Esophagus muscularis mucosa (tissue), 4 donors: ENCODE results near the gene TIMP2. TPM values are rescaled to one million over a fixed set of nuclear protein-coding genes. Genes with fewer than 3 reads are reported as not detected.

Experiments
- DNase-seq: peaks from one replicate; pipeline ENCODE4 v3.0.0-alpha.2; 2017; ENCODE audit errors: extremely low spot score
- H3K27ac ChIP-seq, 4 donors: fragments of 200-600 bp; sonication (generic); replicated peaks in 1 of 4; 1 replicate in 3 of 4; 2 replicates in 1 of 4; pipeline ENCODE4 v1.5.1; 2016 to 2019; ENCODE audit warnings: mild to moderate bottlenecking in 1 of 4
- H3K27me3 ChIP-seq, 4 donors: fragments of 200-600 bp; sonication (generic); one replicate each; pipeline versions ENCODE4 v1.5.1 to v1.6.0; 2016 to 2019
- H3K36me3 ChIP-seq, 4 donors: fragments of 200-600 bp; sonication (generic); one replicate each; pipeline ENCODE4 v1.5.1; 2016 to 2019
- H3K4me1 ChIP-seq, 4 donors: fragments of 200-600 bp; sonication (generic); one replicate each; pipeline ENCODE4 v1.5.1; 2016 to 2019
- H3K4me3 ChIP-seq, 4 donors: fragments of 200-600 bp; sonication (generic); 1 replicate in 2 of 4; 2 replicates in 2 of 4; pipeline ENCODE4 v1.5.1; 2016 to 2019; ENCODE audit warnings: mild to moderate bottlenecking in 4 of 4, moderate library complexity in 1 of 4
- H3K9me3 ChIP-seq, 4 donors: fragments of 200-600 bp; sonication (generic); 1 replicate in 3 of 4; 2 replicates in 1 of 4; pipeline ENCODE4 v1.5.1; 2016 to 2019
- CTCF ChIP-seq, 3 experiments: fragments of 200-600 bp in 2 of 3; fragments of 450-650 bp in 1 of 3; sonication (generic) in 2 of 3; IDR thresholded peaks; one replicate each; pipeline ENCODE4 v1.5.1; 2017 to 2019; ENCODE audit warnings: antibody characterized with exemption in 3 of 3, mild to moderate bottlenecking in 2 of 3, moderate library complexity in 1 of 3
- EP300 ChIP-seq: sonication (generic); formaldehyde crosslinking; IDR thresholded peaks from one replicate; pipeline ENCODE4 v1.6.1; 2017; ENCODE audit warnings: antibody characterized with exemption
- POLR2A ChIP-seq: fragments of 450-650 bp; IDR thresholded peaks from one replicate; pipeline ENCODE4 v1.6.1; 2017; ENCODE audit warnings: antibody characterized with exemption, moderate library complexity, mild to moderate bottlenecking, low read depth
- POLR2AphosphoS5 ChIP-seq, 2 donors: sonication (generic); formaldehyde crosslinking; IDR thresholded peaks; one replicate each; pipeline ENCODE4 v1.6.1; 2017; ENCODE audit warnings: antibody characterized with exemption in 2 of 2
- WGBS: methylation state at CpG from one replicate; pipeline ENCODE4 v1.1.5; 2018; 5-methylcytosine and 5-hydroxymethylcytosine counted together
- intact Hi-C: fragments of 100-400 bp; cut with DNase I; formaldehyde crosslinking; loops from one replicate; pipeline ENCODE4 v1.15.1; 2023
- total RNA-seq, 4 donors: library from RNA; depleted of rRNA; stranded (reverse); fragments of >200 nt; gene quantifications; one replicate each; pipeline versions ENCODE4 v1.1.0 to v1.2.1, GENCODE V29; 2016

The TIMP2 gene
- total RNA-seq, 4 donors from 2014 or later = 177 to 315 (median 229) TPM

GRCh38 chr17:78829477-78829876 lies 95.7 kb downstream of the TIMP2 start:
- Histone ChIP-seq H3K27me3 (no peaks in the 10 kb centered on the region), H3K27ac (no peak overlapping the region), H3K4me1 (no peaks in the 10 kb centered on the region), H3K4me3 (no peak overlapping the region), H3K9me3 (no peaks in the 10 kb centered on the region), H3K36me3 (peaks cover 81 to 100% (median 96%) of the 10 kb centered on the region in 4 donors)
- WGBS = 98% methylated on average over 6 of the region's 6 CpGs
- no peak for TF ChIP-seq POLR2AphosphoS5 (IDR thresholded peaks at IDR 0.05)
- TF ChIP-seq CTCF (IDR thresholded peaks at IDR 0.05) = no peak
- TF ChIP-seq EP300 = no peak
- TF ChIP-seq POLR2A = no peak
- no peak for DNase-seq
- intact Hi-C loops = no loop called here

GRCh38 chr17:78828470-78829185 lies 96.6 kb downstream of the TIMP2 start:
- no peak for TF ChIP-seq POLR2AphosphoS5 (IDR thresholded peaks at IDR 0.05)
- Histone ChIP-seq H3K4me1 (no peaks in the 10 kb centered on the region), H3K36me3 (peaks cover 81 to 100% (median 96%) of the 10 kb centered on the region in 4 donors), H3K4me3 (no peak overlapping the region), H3K9me3 (no peaks in the 10 kb centered on the region), H3K27me3 (no peaks in the 10 kb centered on the region), H3K27ac (no peak overlapping the region)
- WGBS = 90% methylated on average over 14 of the region's 14 CpGs
- intact Hi-C loops = no loop called here
- DNase-seq = no peak

- intact Hi-C loops = no loop called here
- H3K4me3 ChIP-seq = no peak overlapping the region
- DNase-seq = no peak
- peak overlapping the region in 1 of 4 donors; percentile 50 for H3K27ac ChIP-seq
- no peak for TF ChIP-seq CTCF (IDR thresholded peaks at IDR 0.05)
- H3K4me1 ChIP-seq = peaks cover 0 to 5% (median 0%) of the 10 kb centered on the region in 4 donors
- no peaks in the 10 kb centered on the region for H3K9me3 ChIP-seq
- H3K36me3 ChIP-seq = peaks cover 80 to 100% (median 96%) of the 10 kb centered on the region in 4 donors
- WGBS = 89% methylated on average over 19 of the region's 21 CpGs
- no peaks in the 10 kb centered on the region for H3K27me3 ChIP-seq
These were observed 98.2 kb downstream of the TIMP2 start for GRCh38 chr17:78826836-78827509.

- H3K9me3 ChIP-seq = no peaks in the 10 kb centered on the region
- H3K36me3 ChIP-seq = peaks cover 80 to 100% (median 96%) of the 10 kb centered on the region in 4 donors
- no peak overlapping the region for H3K4me3 ChIP-seq
- H3K27me3 ChIP-seq = no peaks in the 10 kb centered on the region
- H3K4me1 ChIP-seq = peaks cover 0 to 5% (median 0%) of the 10 kb centered on the region in 4 donors
- peak overlapping the region in 1 of 4 donors; percentile 37 for H3K27ac ChIP-seq
- 69% methylated on average over 5 of the region's 5 CpGs for WGBS
- TF ChIP-seq CTCF (IDR thresholded peaks at IDR 0.05) (no peak), POLR2AphosphoS5 (IDR thresholded peaks at IDR 0.05) (no peak), POLR2A (no peak), EP300 (no peak)
- intact Hi-C loops = no loop called here
- no peak for DNase-seq
These were observed 98.8 kb downstream of the TIMP2 start for GRCh38 chr17:78826421-78826820.

- no peak for TF ChIP-seq CTCF (IDR thresholded peaks at IDR 0.05)
- TF ChIP-seq POLR2A = no peak
- no peak for TF ChIP-seq EP300
- TF ChIP-seq POLR2AphosphoS5 (IDR thresholded peaks at IDR 0.05) = no peak
- Histone ChIP-seq H3K27ac (peak overlapping the region in 2 of 4 donors; percentile 24 to 37), H3K36me3 (peaks cover 76 to 100% (median 98%) of the 10 kb centered on the region in 4 donors), H3K4me3 (no peak overlapping the region), H3K9me3 (no peaks in the 10 kb centered on the region), H3K27me3 (no peaks in the 10 kb centered on the region), H3K4me1 (peaks cover 0 to 5% (median 0%) of the 10 kb centered on the region in 4 donors)
- intact Hi-C loops = no loop called here
- 94% methylated on average over 6 of the region's 6 CpGs for WGBS
- no peak for DNase-seq
These were observed 99.5 kb downstream of the TIMP2 start for GRCh38 chr17:78825696-78826095.
